SK-N-MC (cell line): ENCODE measurements around the gene SMYD3.

Source experiments
- EZH2 ChIP-seq: fragments of 200-600 bp; sonication (generic); IDR thresholded peaks from one replicate; pipeline ENCODE4 v1.6.1; 2017; ENCODE audit warnings: antibody characterized with exemption
- POLR2AphosphoS5 ChIP-seq: IDR thresholded peaks from 2 replicates; pipeline ENCODE4 v1.6.1; 2012; ENCODE audit warnings: mild to moderate bottlenecking, low read depth, low read length, borderline replicate concordance

DNA sequence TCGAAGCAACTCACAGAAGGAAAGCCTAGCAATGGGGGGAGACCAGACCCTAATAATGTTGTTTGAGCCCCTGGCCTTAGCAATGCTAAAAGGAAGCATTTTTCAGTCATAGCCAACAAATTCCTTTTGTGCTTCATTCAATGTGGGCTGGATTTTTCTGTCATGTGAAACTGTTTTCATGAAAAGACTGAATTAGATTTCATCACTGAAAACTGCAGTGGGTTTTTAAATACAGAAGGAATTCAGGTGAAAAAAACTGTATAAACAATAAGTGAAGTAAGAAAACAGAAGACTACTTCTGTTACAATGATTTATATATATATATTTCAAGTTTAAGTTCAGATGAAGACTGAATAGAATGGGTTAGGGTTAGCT, 204.8 kb downstream of the SMYD3 start:
- TF ChIP-seq POLR2AphosphoS5 = no peak
- TF ChIP-seq EZH2 = no peak
